H1 (cell line): ENCODE results near the gene FKBP8. TPM values are rescaled to one million over a fixed set of nuclear protein-coding genes. Genes with fewer than 3 reads are reported as not detected.

Experiments used
- CTCF ChIA-PET: fragments of 300-600 bp; sonication (Branson Sonifier 250); formaldehyde crosslinking; loops from one replicate; lab custom pipeline; 2021; ENCODE audit not compliant: partially characterized antibody; lab: Charles Lee
- POLR2A ChIA-PET: fragments of 300-600 bp; sonication (Branson Sonifier 250); formaldehyde crosslinking; loops from one replicate; lab custom pipeline; 2021; ENCODE audit warnings: inconsistent platforms; ENCODE audit not compliant: partially characterized antibody; lab: Charles Lee
- DNase-seq, 2 experiments: peaks; one replicate each; pipeline versions ENCODE4 v3.0.0 to v3.0.0-alpha.2; 2010 to 2022; ENCODE audit warnings: low spot score in 2 of 2, low read depth in 1 of 2, mixed read lengths in 1 of 2
- FAIRE-seq: peaks from 2 replicates; lab custom pipeline; 2011; peaks lifted over from hg19 to GRCh38; lab: Jason Lieb, UNC
- H2AFZ ChIP-seq: 2 replicates; pipeline ENCODE4 v1.8.1; 2012; ENCODE audit warnings: low read length, inconsistent platforms
- H2AK5ac ChIP-seq: 2 replicates; pipeline ENCODE4 v1.6.1; 2013; ENCODE audit warnings: low read depth, low read length
- H2BK120ac ChIP-seq: replicated peaks from 2 replicates; pipeline ENCODE3; 2013; ENCODE audit warnings: low read depth, low read length, inconsistent platforms
- H2BK12ac ChIP-seq: 2 replicates; pipeline ENCODE4 v1.6.1; 2013; ENCODE audit warnings: low read depth, low read length
- H2BK15ac ChIP-seq: 2 replicates; pipeline ENCODE4 v1.6.1; 2013; ENCODE audit warnings: low read length
- H2BK20ac ChIP-seq: 2 replicates; pipeline ENCODE4 v1.6.1; 2013; ENCODE audit warnings: low read length
- H2BK5ac ChIP-seq: 2 replicates; pipeline ENCODE4 v1.6.1; 2013; ENCODE audit warnings: low read depth, low read length
- H3K14ac ChIP-seq: 2 replicates; pipeline ENCODE4 v1.6.1; 2013; ENCODE audit warnings: inconsistent platforms; ENCODE audit not compliant: insufficient read length
- H3K18ac ChIP-seq: 2 replicates; pipeline ENCODE4 v1.6.1; 2013; ENCODE audit warnings: low read length; ENCODE audit errors: extremely low read depth
- H3K23ac ChIP-seq: 2 replicates; pipeline ENCODE4 v1.6.1; 2013; ENCODE audit warnings: inconsistent platforms; ENCODE audit not compliant: insufficient read length
- H3K23me2 ChIP-seq: 2 replicates; pipeline ENCODE4 v1.6.1; 2013; ENCODE audit warnings: low read depth, low read length
- H3K27ac ChIP-seq: 2 replicates; pipeline ENCODE4 v1.6.1; 2011; ENCODE audit warnings: low read depth, low read length, inconsistent platforms
- H3K27me3 ChIP-seq, 4 experiments: replicated peaks in 1 of 4; 1 replicate in 1 of 4; 2 replicates in 3 of 4; pipeline versions ENCODE4 v1.6.1 to v1.8.1; 2011 to 2013; ENCODE audit warnings: low read length in 3 of 4, mild to moderate bottlenecking in 3 of 4, inconsistent platforms in 2 of 4, mixed read lengths in 2 of 4, moderate library complexity in 1 of 4; ENCODE audit not compliant: control insufficient read depth in 3 of 4, insufficient read depth in 3 of 4; ENCODE audit errors: extremely low read depth in 1 of 4
- H3K36me3 ChIP-seq, 4 experiments: 2 replicates each; pipeline versions ENCODE4 v1.6.1 to v1.8.1; 2011 to 2013; ENCODE audit warnings: mild to moderate bottlenecking in 4 of 4, low read length in 3 of 4, moderate library complexity in 2 of 4, control low read depth in 1 of 4, inconsistent platforms in 1 of 4; ENCODE audit not compliant: insufficient read depth in 4 of 4, control insufficient read depth in 2 of 4
- H3K4ac ChIP-seq: replicated peaks from 2 replicates; pipeline ENCODE3; 2013; ENCODE audit warnings: low read length, low read depth, mixed read lengths, inconsistent platforms; ENCODE audit not compliant: insufficient read length
- H3K4me1 ChIP-seq, 4 experiments: replicated peaks in 1 of 4; 1 replicate in 1 of 4; 2 replicates in 3 of 4; pipeline versions ENCODE4 v1.6.1 to v1.8.1; 2011 to 2013; ENCODE audit warnings: low read length in 3 of 4, inconsistent platforms in 2 of 4, mixed read lengths in 1 of 4; ENCODE audit not compliant: insufficient read depth in 4 of 4, control insufficient read depth in 3 of 4
- H3K4me2 ChIP-seq, 2 experiments: 2 replicates each; pipeline versions ENCODE4 v1.6.1 to v1.8.1; 2011 to 2013; ENCODE audit warnings: low read depth in 2 of 2, low read length in 2 of 2, control low read depth in 1 of 2, inconsistent platforms in 1 of 2, mild to moderate bottlenecking in 1 of 2; ENCODE audit not compliant: insufficient read depth in 1 of 2
- H3K4me3 ChIP-seq, 4 experiments: fragments of 200-600, 300-600 bp in 1 of 4; sonication (generic), shearing (Covaris generic), sonication (Bioruptor Twin) in 1 of 4; 2 replicates each; pipeline versions ENCODE4 v1.5.1 to v1.8.1; 2011 to 2016; ENCODE audit warnings: low read length in 4 of 4, low read depth in 3 of 4, control low read depth in 2 of 4, inconsistent platforms in 2 of 4, mild to moderate bottlenecking in 2 of 4, mixed read lengths in 1 of 4, moderate library complexity in 1 of 4; ENCODE audit not compliant: insufficient read depth in 2 of 4; ENCODE audit errors: extremely low read depth in 1 of 4
- H3K56ac ChIP-seq: replicated peaks from 2 replicates; pipeline ENCODE3; 2013; ENCODE audit warnings: low read depth, mild to moderate bottlenecking, mixed read lengths, low read length, inconsistent platforms; ENCODE audit not compliant: insufficient read length
- H3K79me1 ChIP-seq: 2 replicates; pipeline ENCODE4 v1.6.1; 2013; ENCODE audit warnings: low read depth, low read length, control low read depth
- H3K79me2 ChIP-seq, 2 experiments: 2 replicates each; pipeline versions ENCODE4 v1.6.1 to v1.8.1; 2012 to 2013; ENCODE audit warnings: low read length in 2 of 2, mild to moderate bottlenecking in 2 of 2, inconsistent platforms in 1 of 2; ENCODE audit not compliant: insufficient read depth in 2 of 2, control insufficient read depth in 1 of 2
- H3K9ac ChIP-seq, 4 experiments: replicated peaks in 1 of 4; 1 replicate in 1 of 4; 2 replicates in 3 of 4; pipeline versions ENCODE4 v1.6.1 to v1.8.1; 2011 to 2013; ENCODE audit warnings: low read depth in 3 of 4, low read length in 3 of 4, control low read depth in 2 of 4, mild to moderate bottlenecking in 2 of 4, moderate library complexity in 2 of 4, inconsistent platforms in 1 of 4; ENCODE audit errors: extremely low read depth in 1 of 4
- H3K9me3 ChIP-seq, 2 experiments: 2 replicates each; pipeline versions ENCODE4 v1.6.1 to v1.8.1; 2012 to 2013; ENCODE audit warnings: mild to moderate bottlenecking in 2 of 2, moderate library complexity in 2 of 2, control low read depth in 1 of 2, inconsistent platforms in 1 of 2, low read depth in 1 of 2, low read length in 1 of 2, mixed read lengths in 1 of 2; ENCODE audit not compliant: insufficient read depth in 2 of 2
- H4K20me1 ChIP-seq, 2 experiments: replicated peaks in 1 of 2; 2 replicates each; pipeline versions ENCODE3 to v1.8.1; 2011 to 2013; ENCODE audit warnings: inconsistent platforms in 2 of 2, low read length in 2 of 2, mild to moderate bottlenecking in 1 of 2; ENCODE audit not compliant: insufficient read depth in 2 of 2, control insufficient read depth in 1 of 2
- H4K5ac ChIP-seq: 2 replicates; pipeline ENCODE4 v1.6.1; 2013; ENCODE audit warnings: low read length, low read depth, mixed read lengths, inconsistent platforms; ENCODE audit not compliant: insufficient read length
- H4K8ac ChIP-seq: 2 replicates; pipeline ENCODE4 v1.8.0; 2013; ENCODE audit warnings: mild to moderate bottlenecking, moderate library complexity, low read length, inconsistent platforms; ENCODE audit not compliant: insufficient read depth; ENCODE audit errors: extremely low read depth
- H4K91ac ChIP-seq: replicated peaks from 2 replicates; pipeline ENCODE3; 2013; ENCODE audit warnings: low read length, mixed read lengths, inconsistent platforms; ENCODE audit not compliant: insufficient read length
- ASH2L ChIP-seq: fragments of 200-600, 300-600 bp; sonication (generic); IDR thresholded peaks from one replicate; pipeline ENCODE4 v1.7.1; 2017; ENCODE audit warnings: low read length
- MAFK ChIP-seq: IDR thresholded peaks from 2 replicates; pipeline ENCODE4 v1.6.1; 2012; ENCODE audit warnings: low read depth, mild to moderate bottlenecking, improper control_type of control experiment, low read length
- RXRA ChIP-seq: IDR thresholded peaks from 2 replicates; pipeline ENCODE4 v1.6.1; 2011; ENCODE audit warnings: low read depth, mild to moderate bottlenecking, low read length, moderate library complexity; ENCODE audit not compliant: insufficient read depth
- TCF12 ChIP-seq: IDR thresholded peaks from 2 replicates; pipeline ENCODE4 v1.6.1; 2011; ENCODE audit warnings: low read depth, mild to moderate bottlenecking, low read length
- WGBS, 2 experiments: shearing (Covaris generic) in 1 of 2; methylation state at CpG; one replicate each; pipeline versions ENCODE4 v1.1.6 to v1.1.7; 2013 to 2015; ENCODE audit warnings: low lambda C conversion rate in 2 of 2, mixed read lengths in 2 of 2, inconsistent platforms in 1 of 2, low coverage in 1 of 2, missing lambda C conversion rate in 1 of 2; ENCODE audit not compliant: insufficient replicate concordance in 2 of 2, insufficient coverage in 1 of 2, insufficient read length in 1 of 2; ENCODE audit errors: extremely low coverage in 1 of 2, missing lambda C conversion rate in 1 of 2; 5-methylcytosine and 5-hydroxymethylcytosine counted together
- polyA plus RNA-seq, 7 experiments: library from polyadenylated mRNA; depleted of rRNA in 3 of 7; stranded (reverse) in 5 of 7; unstranded in 2 of 7; fragments of >200 nt in 5 of 7; fragments of 200-250 nt in 2 of 7; gene quantifications; 1 replicate in 5 of 7; 2 replicates in 1 of 7; 4 replicates in 1 of 7; pipeline versions ENCODE4 v1.2.1 to v1.2.3, GENCODE V29; 2011 to 2013; ENCODE audit warnings: missing spikeins in 2 of 7, mixed read lengths in 2 of 7
- total RNA-seq: library from RNA; stranded (reverse); fragmentation: NEBNext Ultra II Directional; extraction: Animal tissue kit (Norgen Biotek cat#: 25700); gene quantifications from 2 replicates; pipeline ENCODE4 v1.2.1, GENCODE V29; 2021

The FKBP8 gene
- total and polyA plus RNA-seq, 2 of the 8 experiments (the other 6 are each of a cell fraction or from before 2014, with no cell fraction given), result 264 to 309 TPM

DNA sequence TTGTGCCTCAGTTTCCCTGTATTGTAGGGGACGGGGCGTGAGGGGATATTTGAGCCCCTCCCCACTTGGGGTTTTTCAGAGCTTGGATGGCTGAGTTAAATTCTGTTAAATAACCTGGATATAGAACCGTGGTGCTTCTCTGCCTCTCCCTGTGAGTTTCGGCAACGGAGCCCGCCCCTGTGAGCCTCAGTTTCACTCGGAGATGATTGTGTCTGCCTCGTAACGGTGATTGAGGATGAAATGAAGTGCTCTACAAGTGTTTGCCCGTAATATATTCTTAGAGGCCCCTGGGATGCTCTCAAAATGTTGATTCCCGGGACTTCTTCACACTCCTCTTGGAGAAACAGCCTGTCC is 14.8 kb upstream of the FKBP8 start:
- H3K9ac ChIP-seq, result peak overlapping the region; percentile 25 to 59 (median 44); a peak in 6 of 7 replicates
- 42% methylated on average over 11 of the region's 11 CpGs; no CpG with 5 or more reads in 1 of the 2 experiments for WGBS, 2 experiments
- no peak for TF ChIP-seq RXRA
- no peak for TF ChIP-seq TCF12
- peak; percentile 24 for TF ChIP-seq ASH2L
- TF ChIP-seq MAFK, result no peak
- H3K23ac ChIP-seq, result no peak overlapping the region
- H4K5ac ChIP-seq, result no peak overlapping the region
- peaks cover 4% of the 10 kb centered on the region for H3K79me1 ChIP-seq
- 0 out of 2 replicates have a peak overlapping the region, but pooled peaks have one; percentile 71 for H2BK5ac ChIP-seq
- FAIRE-seq, result no peak
- peaks cover 0 to 6% (median 2%) of the 10 kb centered on the region in 4 experiments; a peak in 4 of 8 replicates for H3K36me3 ChIP-seq
- H2BK12ac ChIP-seq, result no peak overlapping the region
- H3K27ac ChIP-seq, result no peak overlapping the region
- no peak overlapping the region for H3K4ac ChIP-seq
- no peak overlapping the region for H3K56ac ChIP-seq
- H4K8ac ChIP-seq, result 0 out of 2 replicates have a peak overlapping the region, but pooled peaks have one; percentile 76
- H3K4me1 ChIP-seq, result no peaks in the 10 kb centered on the region; a peak in 1 of 7 replicates
- H3K14ac ChIP-seq, result no peak overlapping the region
- H2BK15ac ChIP-seq, result no peak overlapping the region
- H4K20me1 ChIP-seq, result peaks cover 0 to 9% of the 10 kb centered on the region in 2 experiments
- H3K23me2 ChIP-seq, result no peaks in the 10 kb centered on the region; the same call in 1 of the 2 replicates
- H3K27me3 ChIP-seq, result no peaks in the 10 kb centered on the region
- POLR2A ChIA-PET, result interaction anchor here (0.6 to 2.6 kb wide), 14 partner anchors 11 to 126 kb away, joined by 3 to 23 read pairs (median 5); partner anchors contain the start of genes ELL, FKBP8, REX1BD and UBA52
- no peak overlapping the region for H2AFZ ChIP-seq
- H3K79me2 ChIP-seq, result peaks cover 0 to 23% of the 10 kb centered on the region in 2 experiments; a peak in 3 of 4 replicates
- H2AK5ac ChIP-seq, result no peak overlapping the region
- peak overlapping the region; percentile 59 to 79 (median 70) for H3K4me3 ChIP-seq
- H3K9me3 ChIP-seq, result no peaks in the 10 kb centered on the region
- H3K18ac ChIP-seq, result peak overlapping the region; percentile 48
- no peak overlapping the region for H2BK120ac ChIP-seq
- no peak overlapping the region for H2BK20ac ChIP-seq
- no peak for DNase-seq
- CTCF ChIA-PET, result interaction anchor here (0.6 to 2.5 kb wide), 11 partner anchors 9 to 118 kb away, joined by 3 to 8 read pairs (median 5); partner anchors contain the start of genes FKBP8 and UBA52
- H3K4me2 ChIP-seq, result peak overlapping the region; percentile 78 to 81
- peak overlapping the region; percentile 76 for H4K91ac ChIP-seq
